Stomach (tissue), 9 donors: ENCODE results near the gene CHST2. TPM values are rescaled to one million over a fixed set of nuclear protein-coding genes. Genes with fewer than 3 reads are reported as not detected.

Experiments used
- DNase-seq, 2 donors: peaks; one replicate each; pipeline versions ENCODE4 v3.0.0 to v3.0.0-alpha.2; 2013 to 2019
- H3K27ac ChIP-seq, 5 donors: fragments of 200-600 bp in 4 of 5; sonication (generic) in 4 of 5; one replicate each; pipeline ENCODE4 v1.5.1; 2013 to 2019; ENCODE audit warnings: mild to moderate bottlenecking in 1 of 5, moderate library complexity in 1 of 5
- H3K27me3 ChIP-seq, 3 donors: fragments of 200-600 bp; sonication (generic); one replicate each; pipeline ENCODE4 v1.5.1; 2017 to 2019; ENCODE audit warnings: mixed run types in 1 of 3
- H3K36me3 ChIP-seq, 4 donors: fragments of 200-600 bp; sonication (generic); 1 replicate in 3 of 4; 2 replicates in 1 of 4; pipeline ENCODE4 v1.5.1; 2016 to 2019
- H3K4me1 ChIP-seq, 4 donors: fragments of 200-600 bp; sonication (generic); one replicate each; pipeline ENCODE4 v1.5.1; 2016 to 2019
- H3K4me3 ChIP-seq, 4 donors: fragments of 200-600 bp; sonication (generic) in 3 of 4; one replicate each; pipeline ENCODE4 v1.5.1; 2016 to 2019; ENCODE audit warnings: mild to moderate bottlenecking in 1 of 4
- H3K9me3 ChIP-seq, 4 donors: fragments of 200-600 bp; sonication (generic); one replicate each; pipeline ENCODE4 v1.5.1; 2016 to 2019
- CTCF ChIP-seq, 7 experiments: fragments of 450-650 bp in 4 of 7; fragments of 200-600 bp in 3 of 7; sonication (generic) in 3 of 7; IDR thresholded peaks; one replicate each; pipeline ENCODE4 v1.5.1; 2016 to 2019; ENCODE audit warnings: antibody characterized with exemption in 7 of 7, control low read depth in 2 of 7, mild to moderate bottlenecking in 1 of 7
- EP300 ChIP-seq: sonication (generic); formaldehyde crosslinking; IDR thresholded peaks from one replicate; pipeline ENCODE4 v1.6.1; 2017; ENCODE audit warnings: antibody characterized with exemption
- POLR2A ChIP-seq, 4 donors: fragments of 450-650 bp; IDR thresholded peaks; one replicate each; pipeline ENCODE4 v1.6.1; 2016; ENCODE audit warnings: antibody characterized with exemption in 4 of 4, control low read depth in 2 of 4, mild to moderate bottlenecking in 1 of 4, moderate library complexity in 1 of 4
- POLR2AphosphoS5 ChIP-seq, 3 donors: sonication (generic); formaldehyde crosslinking; IDR thresholded peaks; one replicate each; pipeline ENCODE4 v1.6.1; 2016; ENCODE audit warnings: antibody characterized with exemption in 3 of 3
- WGBS, 5 donors: extraction: QIAGEN DNeasy Blood & Tissue Kit in 3 of 5; methylation state at CpG; one replicate each; pipeline versions ENCODE4 v1.1.5 to v1.1.7; 2013 to 2018; 5-methylcytosine and 5-hydroxymethylcytosine counted together
- intact Hi-C: fragments of 100-400 bp; cut with DNase I; formaldehyde crosslinking; loops from one replicate; pipeline ENCODE4 v1.15.1; 2023; ENCODE audit warnings: low total_unique reads
- polyA plus RNA-seq, 3 donors: library from polyadenylated mRNA; stranded (reverse); fragments of 200-250 nt; gene quantifications; one replicate each; pipeline ENCODE4 v1.2.3, GENCODE V29; 2013
- total RNA-seq, 5 donors: library from RNA; depleted of rRNA; stranded (reverse); fragments of >200 nt; gene quantifications; one replicate each; pipeline versions ENCODE4 v1.1.0 to v1.2.3, GENCODE V29; 2014 to 2016
- donor health status: healthy with polysubstance abuse.
- donor health status: Bipolar disorder and iron deficiency.
- donor health status: healthy.

Gene CHST2
- total and polyA plus RNA-seq, 8 donors = 0.73 to 5.9 (median 3.2) TPM

GRCh38 chr3:143168855-143169192 is 49.3 kb downstream of the CHST2 start:
- no peak overlapping the region for H3K27ac ChIP-seq
- intact Hi-C loops = no loop called here
- no peaks in the 10 kb centered on the region for H3K27me3 ChIP-seq
- H3K4me1 ChIP-seq = peaks cover 0 to 12% (median 0%) of the 10 kb centered on the region in 4 donors
- 86 to 96% (median 92%) methylated on average over 2 of the region's 2 CpGs for WGBS, 5 donors
- H3K4me3 ChIP-seq = no peak overlapping the region
- H3K9me3 ChIP-seq = no peaks in the 10 kb centered on the region
- H3K36me3 ChIP-seq = no peaks in the 10 kb centered on the region
- DNase-seq = no peak
- no peak for TF ChIP-seq EP300
- TF ChIP-seq POLR2A (IDR thresholded peaks at IDR 0.05) = no peak
- TF ChIP-seq CTCF (IDR thresholded peaks at IDR 0.05) = no peak
- TF ChIP-seq POLR2AphosphoS5 (IDR thresholded peaks at IDR 0.05) = no peak

- WGBS, 5 donors = 57 to 78% (median 73%) methylated on average over 6 of the region's 6 CpGs
- intact Hi-C loops = no loop called here
- Histone ChIP-seq H3K4me3 (no peak overlapping the region), H3K9me3 (no peaks in the 10 kb centered on the region), H3K4me1 (peaks cover 0 to 12% (median 0%) of the 10 kb centered on the region in 4 donors), H3K27me3 (no peaks in the 10 kb centered on the region), H3K27ac (no peak overlapping the region), H3K36me3 (no peaks in the 10 kb centered on the region)
- DNase-seq = no peak
- no peak for TF ChIP-seq CTCF (IDR thresholded peaks at IDR 0.05)
- no peak for TF ChIP-seq POLR2AphosphoS5 (IDR thresholded peaks at IDR 0.05)
- TF ChIP-seq EP300 = no peak
- TF ChIP-seq POLR2A (IDR thresholded peaks at IDR 0.05) = no peak
Observed at GRCh38 chr3:143170074-143170473, 50.5 kb downstream of the CHST2 start.

GRCh38 chr3:143170676-143171075 is 51.1 kb downstream of the CHST2 start:
- no peaks in the 10 kb centered on the region for H3K27me3 ChIP-seq
- TF ChIP-seq POLR2AphosphoS5 (IDR thresholded peaks at IDR 0.05) = no peak
- no peak for TF ChIP-seq POLR2A (IDR thresholded peaks at IDR 0.05)
- no peak for TF ChIP-seq CTCF (IDR thresholded peaks at IDR 0.05)
- no peak for TF ChIP-seq EP300
- WGBS, 5 donors = 0 to 25% (median 4%) methylated on average over 1 of the region's 1 CpG
- H3K9me3 ChIP-seq = no peaks in the 10 kb centered on the region
- no peak overlapping the region for H3K4me3 ChIP-seq
- DNase-seq = peak in 1 of 2 donors; percentile 27
- H3K36me3 ChIP-seq = no peaks in the 10 kb centered on the region
- H3K4me1 ChIP-seq = peaks cover 0 to 8% (median 0%) of the 10 kb centered on the region in 4 donors
- H3K27ac ChIP-seq = peak overlapping the region in 2 of 5 donors; percentile 17 to 40
- intact Hi-C loops = no loop called here

- DNase-seq = peak in 1 of 2 donors; percentile 76
- TF ChIP-seq EP300 (no peak), POLR2A (IDR thresholded peaks at IDR 0.05) (no peak), POLR2AphosphoS5 (IDR thresholded peaks at IDR 0.05) (no peak), CTCF (IDR thresholded peaks at IDR 0.05) (no peak)
- intact Hi-C loops = no loop called here
- H3K4me3 ChIP-seq = no peak overlapping the region
- H3K27me3 ChIP-seq = no peaks in the 10 kb centered on the region
- 46 to 64% (median 55%) methylated on average over 3 of the region's 3 CpGs for WGBS, 5 donors
- H3K36me3 ChIP-seq = no peaks in the 10 kb centered on the region
- peaks cover 0 to 8% (median 0%) of the 10 kb centered on the region in 4 donors for H3K4me1 ChIP-seq
- no peaks in the 10 kb centered on the region for H3K9me3 ChIP-seq
- H3K27ac ChIP-seq = peak overlapping the region in 1 of 5 donors; percentile 40
Observed at GRCh38 chr3:143171141-143171980, 51.8 kb downstream of the CHST2 start.
